ENCODE results near the gene SH3BP2.

SH3BP2 gene

GRCh38 chr4:2806390-2807355, 13.8 kb downstream of the SH3BP2 start:
- DNase-seq (ENCODE audit: low read depth in 1 of 2, low spot score in 1 of 2) = no peak
- no peak for TF ChIP-seq JUND (IDR thresholded peaks at IDR 0.05; ENCODE audit: low read depth)
- in situ Hi-C loops (cut with HindIII; ENCODE audit: low pct_unique_long_range_greater_than_20kb, low sequenced_read_pairs) = no loop called here

GRCh38 chr4:2807571-2807970, 14.7 kb downstream of the SH3BP2 start:
- in situ Hi-C loops (cut with HindIII; ENCODE audit: low pct_unique_long_range_greater_than_20kb, low sequenced_read_pairs) = no loop called here
- TF ChIP-seq JUND (IDR thresholded peaks at IDR 0.05; ENCODE audit: low read depth) = no peak
- no peak for DNase-seq (ENCODE audit: low read depth in 1 of 2, low spot score in 1 of 2)

GRCh38 chr4:2808001-2808400, 15.1 kb downstream of the SH3BP2 start:
- no peak for TF ChIP-seq JUND (IDR thresholded peaks at IDR 0.05; ENCODE audit: low read depth)
- in situ Hi-C loops (cut with HindIII; ENCODE audit: low pct_unique_long_range_greater_than_20kb, low sequenced_read_pairs) = no loop called here
- DNase-seq (ENCODE audit: low read depth in 1 of 2, low spot score in 1 of 2) = no peak

DNA sequence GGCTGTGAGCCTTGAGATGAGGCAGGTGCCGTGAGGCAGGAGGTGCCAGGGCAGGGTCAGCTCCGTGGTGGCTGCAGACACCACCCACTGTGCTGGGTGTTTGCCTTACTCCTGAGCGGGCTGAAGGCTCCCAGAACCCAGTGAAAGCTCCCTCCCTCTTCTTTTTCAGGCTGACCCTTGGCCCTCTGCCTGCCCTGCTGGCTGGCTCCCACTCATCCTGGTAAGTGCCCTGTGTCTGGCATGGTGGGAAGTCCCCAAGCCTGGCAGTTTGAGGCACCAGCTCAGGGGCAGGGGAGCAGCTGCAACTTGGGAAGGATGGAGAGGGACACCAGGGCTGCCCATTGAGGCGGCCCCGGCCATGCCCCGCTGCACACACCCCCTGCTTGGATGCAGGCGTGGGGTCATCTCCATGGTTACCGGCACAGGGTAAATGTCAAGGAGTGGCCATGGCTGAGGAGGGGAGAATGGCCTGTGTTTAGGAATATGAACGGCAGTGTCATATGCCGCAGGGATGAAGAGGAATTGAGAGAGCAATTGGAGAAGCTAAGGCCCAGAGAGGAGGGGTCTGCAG, 16.8 kb downstream of the SH3BP2 start:
- DNase-seq (ENCODE audit: low read depth in 1 of 2, low spot score in 1 of 2) = no peak
- in situ Hi-C loops (cut with HindIII; ENCODE audit: low pct_unique_long_range_greater_than_20kb, low sequenced_read_pairs) = no loop called here
- no peak for TF ChIP-seq JUND (IDR thresholded peaks at IDR 0.05; ENCODE audit: low read depth)

DNA sequence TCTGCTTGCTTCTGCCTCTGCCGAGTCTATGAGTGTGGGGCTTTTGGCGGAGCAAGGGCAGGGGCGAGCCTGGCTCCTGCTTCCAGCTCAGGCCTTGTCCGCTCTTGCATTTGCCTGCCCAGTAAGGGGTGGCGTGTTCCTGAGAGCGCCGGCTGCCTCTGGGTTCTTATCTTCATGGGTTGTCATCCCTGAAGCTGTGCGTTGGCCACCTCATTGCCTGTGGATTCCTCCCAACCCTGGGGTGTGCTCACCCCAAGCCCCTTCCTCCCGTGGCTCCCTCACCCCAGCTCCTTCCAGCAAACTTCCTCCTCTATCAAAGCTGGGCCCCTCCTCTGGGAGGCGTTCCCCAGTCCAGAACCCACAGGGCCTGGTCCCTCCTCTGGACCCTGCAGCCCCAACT, 17.5 kb downstream of the SH3BP2 start:
- DNase-seq (ENCODE audit: low read depth in 1 of 2, low spot score in 1 of 2) = no peak
- TF ChIP-seq JUND (IDR thresholded peaks at IDR 0.05; ENCODE audit: low read depth) = no peak
- in situ Hi-C loops (cut with HindIII; ENCODE audit: low pct_unique_long_range_greater_than_20kb, low sequenced_read_pairs) = no loop called here

DNA sequence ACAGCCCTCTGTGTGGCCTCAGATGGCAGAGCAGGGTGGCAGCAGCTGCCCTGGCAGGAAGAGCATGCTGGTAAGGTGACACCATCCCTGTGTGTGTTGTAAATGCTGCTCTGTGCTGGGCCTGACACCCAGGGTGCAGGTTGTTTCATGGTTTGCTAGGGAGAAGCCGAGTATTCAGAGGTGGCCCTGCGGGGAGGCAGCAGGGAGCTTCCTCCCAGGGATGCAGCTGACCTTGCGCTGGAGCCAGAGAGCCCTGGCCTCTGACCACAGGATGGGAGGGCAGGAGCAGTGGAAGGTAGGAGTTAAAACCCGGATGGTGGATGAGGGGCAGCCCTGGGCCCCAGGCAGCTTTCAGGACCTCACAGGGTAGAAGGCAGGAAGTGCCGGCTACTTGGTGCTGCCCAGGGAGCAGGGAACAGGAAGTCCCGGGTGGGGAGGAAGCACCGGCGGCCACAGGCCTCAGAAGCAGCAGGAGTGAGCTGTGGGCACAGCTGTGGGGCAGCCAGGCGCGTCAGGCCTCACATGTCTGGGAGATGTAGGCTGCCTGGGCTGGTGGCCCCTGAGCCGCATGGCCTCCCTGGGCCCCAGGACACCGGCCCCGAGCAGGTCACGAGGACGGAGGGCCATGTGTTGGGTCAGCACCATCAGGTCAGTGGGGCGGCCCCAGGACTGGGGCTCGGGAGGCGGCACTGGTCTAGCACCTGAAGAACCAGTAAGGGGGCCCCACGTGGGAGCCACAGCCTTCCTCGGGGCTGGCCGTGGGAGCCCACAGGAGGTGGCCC, 19.1 kb downstream of the SH3BP2 start:
- TF ChIP-seq JUND (IDR thresholded peaks at IDR 0.05; ENCODE audit: low read depth) = no peak
- peak; percentile 43 to 49 for DNase-seq (ENCODE audit: low read depth in 1 of 2, low spot score in 1 of 2)
- in situ Hi-C loops (cut with HindIII; ENCODE audit: low pct_unique_long_range_greater_than_20kb, low sequenced_read_pairs) = no loop called here

DNA sequence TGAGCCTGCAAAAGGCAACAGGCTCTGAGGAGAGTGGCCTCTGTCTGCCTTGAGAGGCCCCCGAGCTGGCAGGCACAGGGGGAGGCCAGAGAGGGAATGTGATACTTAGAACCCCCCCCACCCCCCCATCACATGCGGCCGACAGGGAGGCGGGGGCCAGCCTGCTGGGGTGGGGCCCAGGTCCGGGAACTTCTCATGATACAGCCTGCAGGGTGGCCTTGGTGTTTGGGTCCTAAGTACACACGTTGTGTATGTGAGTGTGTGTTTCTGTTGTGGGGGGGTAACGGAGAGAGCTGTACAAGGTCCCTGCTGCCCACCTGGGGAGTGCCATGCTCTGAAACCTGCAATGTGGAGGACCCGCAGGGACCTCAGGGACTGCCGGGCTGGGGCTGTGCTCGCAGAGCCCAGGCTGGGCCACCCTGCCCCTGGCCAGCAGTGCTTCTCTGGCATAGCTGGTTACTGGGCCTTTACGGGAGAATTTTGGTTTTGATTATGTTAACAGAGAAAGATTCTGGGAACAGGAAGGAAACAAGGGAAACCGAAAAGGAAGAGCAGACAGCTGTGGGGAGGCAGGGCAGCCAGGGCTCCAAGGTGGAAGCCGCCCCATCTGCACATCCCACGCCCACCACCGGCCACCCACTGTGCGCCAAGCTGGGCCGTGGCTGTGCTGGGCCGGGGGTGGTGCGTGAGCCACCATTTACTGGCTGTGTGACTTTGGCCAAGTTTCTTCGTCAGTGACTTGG, 19.9 kb downstream of the SH3BP2 start:
- DNase-seq (ENCODE audit: low read depth in 1 of 2, low spot score in 1 of 2) = no peak
- in situ Hi-C loops (cut with HindIII; ENCODE audit: low pct_unique_long_range_greater_than_20kb, low sequenced_read_pairs) = no loop called here
- no peak for TF ChIP-seq JUND (IDR thresholded peaks at IDR 0.05; ENCODE audit: low read depth)

- in situ Hi-C loops (cut with HindIII; ENCODE audit: low pct_unique_long_range_greater_than_20kb, low sequenced_read_pairs) = no loop called here
- DNase-seq (ENCODE audit: low read depth in 1 of 2, low spot score in 1 of 2) = no peak
- TF ChIP-seq JUND (IDR thresholded peaks at IDR 0.05; ENCODE audit: low read depth) = no peak
These were observed 20.8 kb downstream of the SH3BP2 start for GRCh38 chr4:2813446-2814405.

- in situ Hi-C loops (cut with HindIII; ENCODE audit: low pct_unique_long_range_greater_than_20kb, low sequenced_read_pairs) = no loop called here
- no peak for TF ChIP-seq JUND (IDR thresholded peaks at IDR 0.05; ENCODE audit: low read depth)
These were observed 21.9 kb downstream of the SH3BP2 start for GRCh38 chr4:2814627-2815270.

GRCh38 chr4:2816401-2816954, 23.6 kb downstream of the SH3BP2 start:
- in situ Hi-C loops (cut with HindIII; ENCODE audit: low pct_unique_long_range_greater_than_20kb, low sequenced_read_pairs) = no loop called here
- no peak for DNase-seq (ENCODE audit: low read depth in 1 of 2, low spot score in 1 of 2)
- no peak for TF ChIP-seq JUND (IDR thresholded peaks at IDR 0.05; ENCODE audit: low read depth)

More at GRCh38 chr4:2814627-2815270, 21.9 kb downstream of the SH3BP2 start:
- no peak for DNase-seq (ENCODE audit: low read depth in 1 of 2, low spot score in 1 of 2)

Measured in T47D (cell line).